Measurements from ENCODE around the gene SLX4IP. TPM values are rescaled to one million over a fixed set of nuclear protein-coding genes. Genes with fewer than 3 reads are reported as not detected.

Gene SLX4IP
- polyA plus RNA-seq, 4 donors: 1.6 to 7.1 (median 2.5) TPM

GRCh38 chr20:10665027-10665561, 230.0 kb downstream of the SLX4IP start:
- Histone ChIP-seq H3K27me3 (ENCODE audit: control insufficient read depth in 3 of 3, insufficient read depth in 3 of 3, low read length in 3 of 3) (no peaks in the 10 kb centered on the region), H3K9me3 (ENCODE audit: control insufficient read depth in 2 of 2, insufficient read depth in 1 of 2, low read depth in 1 of 2, low read length in 1 of 2) (no peaks in the 10 kb centered on the region), H3K27ac (ENCODE audit: low read depth in 1 of 3, low read length in 2 of 3) (no peak overlapping the region), H3K36me3 (ENCODE audit: control insufficient read depth in 3 of 3, insufficient read depth in 2 of 3, low read depth in 1 of 3, low read length in 3 of 3) (peaks cover 4 to 76% (median 22%) of the 10 kb centered on the region in 3 donors), H3K4me1 (ENCODE audit: control insufficient read depth in 3 of 3, insufficient read depth in 2 of 3, low read depth in 1 of 3, low read length in 2 of 3) (peaks cover 5 to 35% (median 12%) of the 10 kb centered on the region in 3 donors), H3K4me3 (ENCODE audit: low read depth in 1 of 3, low read length in 3 of 3) (no peak overlapping the region)
- 53 to 61% (median 53%) methylated on average over 7 of the region's 7 CpGs for WGBS, 3 donors
- FAIRE-seq: no peak
- no peak for DNase-seq

- Histone ChIP-seq H3K27me3 (ENCODE audit: control insufficient read depth in 3 of 3, insufficient read depth in 3 of 3, low read length in 3 of 3) (no peaks in the 10 kb centered on the region), H3K9me3 (ENCODE audit: control insufficient read depth in 2 of 2, insufficient read depth in 1 of 2, low read depth in 1 of 2, low read length in 1 of 2) (no peaks in the 10 kb centered on the region), H3K4me3 (ENCODE audit: low read depth in 1 of 3, low read length in 3 of 3) (no peak overlapping the region), H3K36me3 (ENCODE audit: control insufficient read depth in 3 of 3, insufficient read depth in 2 of 3, low read depth in 1 of 3, low read length in 3 of 3) (peaks cover 4 to 74% (median 18%) of the 10 kb centered on the region in 3 donors), H3K27ac (ENCODE audit: low read depth in 1 of 3, low read length in 2 of 3) (no peak overlapping the region), H3K4me1 (ENCODE audit: control insufficient read depth in 3 of 3, insufficient read depth in 2 of 3, low read depth in 1 of 3, low read length in 2 of 3) (peaks cover 5 to 39% (median 14%) of the 10 kb centered on the region in 3 donors)
- WGBS, 3 donors: 66 to 74% (median 73%) methylated on average over 6 of the region's 6 CpGs
- DNase-seq (no peak), FAIRE-seq (no peak)
These were observed 230.7 kb downstream of the SLX4IP start for GRCh38 chr20:10665791-10666190.

- peaks cover 5 to 41% (median 14%) of the 10 kb centered on the region in 3 donors for H3K4me1 ChIP-seq (ENCODE audit: control insufficient read depth in 3 of 3, insufficient read depth in 2 of 3, low read depth in 1 of 3, low read length in 2 of 3)
- no peaks in the 10 kb centered on the region for H3K9me3 ChIP-seq (ENCODE audit: control insufficient read depth in 2 of 2, insufficient read depth in 1 of 2, low read depth in 1 of 2, low read length in 1 of 2)
- peaks cover 4 to 72% (median 13%) of the 10 kb centered on the region in 3 donors for H3K36me3 ChIP-seq (ENCODE audit: control insufficient read depth in 3 of 3, insufficient read depth in 2 of 3, low read depth in 1 of 3, low read length in 3 of 3)
- no peak overlapping the region for H3K4me3 ChIP-seq (ENCODE audit: low read depth in 1 of 3, low read length in 3 of 3)
- H3K27ac ChIP-seq (ENCODE audit: low read depth in 1 of 3, low read length in 2 of 3): peak overlapping the region in 1 of 3 donors; percentile 64
- WGBS, 3 donors: 74 to 82% (median 76%) methylated on average over 7 of the region's 7 CpGs
- no peak for DNase-seq
- H3K27me3 ChIP-seq (ENCODE audit: control insufficient read depth in 3 of 3, insufficient read depth in 3 of 3, low read length in 3 of 3): no peaks in the 10 kb centered on the region
- FAIRE-seq: no peak
These were observed 231.3 kb downstream of the SLX4IP start for GRCh38 chr20:10666221-10667076.

GRCh38 chr20:10667077-10667401, 231.9 kb downstream of the SLX4IP start:
- Histone ChIP-seq H3K36me3 (ENCODE audit: control insufficient read depth in 3 of 3, insufficient read depth in 2 of 3, low read depth in 1 of 3, low read length in 3 of 3) (peaks cover 4 to 73% (median 12%) of the 10 kb centered on the region in 3 donors), H3K27me3 (ENCODE audit: control insufficient read depth in 3 of 3, insufficient read depth in 3 of 3, low read length in 3 of 3) (no peaks in the 10 kb centered on the region), H3K27ac (ENCODE audit: low read depth in 1 of 3, low read length in 2 of 3) (peak overlapping the region in 1 of 3 donors; percentile 64), H3K4me3 (ENCODE audit: low read depth in 1 of 3, low read length in 3 of 3) (no peak overlapping the region), H3K9me3 (ENCODE audit: control insufficient read depth in 2 of 2, insufficient read depth in 1 of 2, low read depth in 1 of 2, low read length in 1 of 2) (no peaks in the 10 kb centered on the region), H3K4me1 (ENCODE audit: control insufficient read depth in 3 of 3, insufficient read depth in 2 of 3, low read depth in 1 of 3, low read length in 2 of 3) (peaks cover 5 to 41% (median 14%) of the 10 kb centered on the region in 3 donors)
- WGBS, 3 donors: 70 to 94% (median 92%) methylated on average over 21 of the region's 21 CpGs
- no peak for FAIRE-seq
- no peak for DNase-seq

GRCh38 chr20:10667560-10668167, 232.6 kb downstream of the SLX4IP start:
- peak overlapping the region in 1 of 3 donors; percentile 14 for H3K27ac ChIP-seq (ENCODE audit: low read depth in 1 of 3, low read length in 2 of 3)
- no peak for FAIRE-seq
- no peaks in the 10 kb centered on the region for H3K27me3 ChIP-seq (ENCODE audit: control insufficient read depth in 3 of 3, insufficient read depth in 3 of 3, low read length in 3 of 3)
- H3K9me3 ChIP-seq (ENCODE audit: control insufficient read depth in 2 of 2, insufficient read depth in 1 of 2, low read depth in 1 of 2, low read length in 1 of 2): no peaks in the 10 kb centered on the region
- H3K4me3 ChIP-seq (ENCODE audit: low read depth in 1 of 3, low read length in 3 of 3): no peak overlapping the region
- H3K4me1 ChIP-seq (ENCODE audit: control insufficient read depth in 3 of 3, insufficient read depth in 2 of 3, low read depth in 1 of 3, low read length in 2 of 3): peaks cover 5 to 41% (median 14%) of the 10 kb centered on the region in 3 donors
- peaks cover 4 to 72% (median 7%) of the 10 kb centered on the region in 3 donors for H3K36me3 ChIP-seq (ENCODE audit: control insufficient read depth in 3 of 3, insufficient read depth in 2 of 3, low read depth in 1 of 3, low read length in 3 of 3)
- 83 to 91% (median 88%) methylated on average over 6 of the region's 6 CpGs for WGBS, 3 donors
- no peak for DNase-seq

GRCh38 chr20:10668677-10669368, 233.7 kb downstream of the SLX4IP start:
- no peak for FAIRE-seq
- Histone ChIP-seq H3K4me3 (ENCODE audit: low read depth in 1 of 3, low read length in 3 of 3) (no peak overlapping the region), H3K27ac (ENCODE audit: low read depth in 1 of 3, low read length in 2 of 3) (no peak overlapping the region)

GRCh38 chr20:10669843-10670446, 234.8 kb downstream of the SLX4IP start:
- no peak for FAIRE-seq

More at GRCh38 chr20:10668677-10669368, 233.7 kb downstream of the SLX4IP start:
- peaks cover 5 to 35% (median 14%) of the 10 kb centered on the region in 3 donors for H3K4me1 ChIP-seq (ENCODE audit: control insufficient read depth in 3 of 3, insufficient read depth in 2 of 3, low read depth in 1 of 3, low read length in 2 of 3)
- 78 to 95% (median 84%) methylated on average over 7 of the region's 7 CpGs for WGBS, 3 donors
- no peaks in the 10 kb centered on the region for H3K9me3 ChIP-seq (ENCODE audit: control insufficient read depth in 2 of 2, insufficient read depth in 1 of 2, low read depth in 1 of 2, low read length in 1 of 2)
- no peaks in the 10 kb centered on the region for H3K27me3 ChIP-seq (ENCODE audit: control insufficient read depth in 3 of 3, insufficient read depth in 3 of 3, low read length in 3 of 3)
- no peak for DNase-seq
- peaks cover under 1 to 64% (median 4%) of the 10 kb centered on the region in 3 donors for H3K36me3 ChIP-seq (ENCODE audit: control insufficient read depth in 3 of 3, insufficient read depth in 2 of 3, low read depth in 1 of 3, low read length in 3 of 3)

More at GRCh38 chr20:10669843-10670446, 234.8 kb downstream of the SLX4IP start:
- Histone ChIP-seq H3K4me1 (ENCODE audit: control insufficient read depth in 3 of 3, insufficient read depth in 2 of 3, low read depth in 1 of 3, low read length in 2 of 3) (peaks cover 2 to 26% (median 9%) of the 10 kb centered on the region in 3 donors), H3K9me3 (ENCODE audit: control insufficient read depth in 2 of 2, insufficient read depth in 1 of 2, low read depth in 1 of 2, low read length in 1 of 2) (no peaks in the 10 kb centered on the region), H3K27ac (ENCODE audit: low read depth in 1 of 3, low read length in 2 of 3) (peak overlapping the region in 1 of 3 donors; percentile 29), H3K27me3 (ENCODE audit: control insufficient read depth in 3 of 3, insufficient read depth in 3 of 3, low read length in 3 of 3) (no peaks in the 10 kb centered on the region), H3K4me3 (ENCODE audit: low read depth in 1 of 3, low read length in 3 of 3) (peak overlapping the region in 1 of 3 donors; percentile 79), H3K36me3 (ENCODE audit: control insufficient read depth in 3 of 3, insufficient read depth in 2 of 3, low read depth in 1 of 3, low read length in 3 of 3) (peaks cover 0 to 61% (median 4%) of the 10 kb centered on the region in 3 donors)
- DNase-seq: no peak
- 43 to 49% (median 49%) methylated on average over 6 of the region's 6 CpGs for WGBS, 3 donors

All from small intestine (tissue), 7 donors.